Thoracic aorta (tissue), 2 donors: ENCODE data around the gene HERC2. TPM values are rescaled to one million over a fixed set of nuclear protein-coding genes. Genes with fewer than 3 reads are reported as not detected.
A peak's percentile ranks its signal among the peaks of the same experiment; 100 is the strongest.

Source experiments
- ATAC-seq: fragments of 150-250 bp; one replicate; pipeline ENCODE4 v1.8.0; 2017; ENCODE audit warnings: low read depth; ENCODE audit not compliant: insufficient number of reproducible peaks, low FRiP score
- DNase-seq: peaks from one replicate; pipeline ENCODE4 v3.0.0-alpha.2; 2020; ENCODE audit warnings: low spot score
- H3K27ac ChIP-seq, 2 donors: fragments of 200-600 bp; sonication (generic); 1 replicate in 1 of 2; 2 replicates in 1 of 2; pipeline ENCODE4 v1.5.1; 2016; ENCODE audit warnings: mild to moderate bottlenecking in 2 of 2, moderate library complexity in 2 of 2
- H3K27me3 ChIP-seq: fragments of 200-600 bp; sonication (generic); replicated peaks from 2 replicates; pipeline ENCODE4 v1.6.0; 2016; ENCODE audit warnings: mild to moderate bottlenecking; ENCODE audit not compliant: insufficient read depth
- H3K36me3 ChIP-seq: fragments of 200-600 bp; sonication (generic); one replicate; pipeline ENCODE4 v1.5.1; 2016
- H3K4me1 ChIP-seq, 2 donors: fragments of 200-600 bp; sonication (generic); 1 replicate in 1 of 2; 2 replicates in 1 of 2; pipeline versions ENCODE4 v1.5.1 to v1.6.0; 2016; ENCODE audit warnings: low read depth in 2 of 2, mild to moderate bottlenecking in 1 of 2; ENCODE audit not compliant: control insufficient read depth in 1 of 2
- H3K4me3 ChIP-seq: fragments of 200-600 bp; sonication (generic); 2 replicates; pipeline ENCODE4 v1.5.1; 2016; ENCODE audit warnings: mild to moderate bottlenecking
- H3K9me3 ChIP-seq: fragments of 200-600 bp; sonication (generic); 2 replicates; pipeline ENCODE4 v1.5.1; 2016
- CTCF ChIP-seq: fragments of 200-600 bp; sonication (generic); IDR thresholded peaks from one replicate; pipeline ENCODE4 v1.5.1; 2019; ENCODE audit warnings: antibody characterized with exemption
- total RNA-seq, 2 donors: library from RNA; depleted of rRNA; stranded (reverse); fragments of >200 nt; gene quantifications; one replicate each; pipeline versions ENCODE4 v1.1.0 to v1.2.3, GENCODE V29; 2016

HERC2 gene
- total RNA-seq, 2 donors from 2014 or later = 50.9 to 62.0 TPM

DNA sequence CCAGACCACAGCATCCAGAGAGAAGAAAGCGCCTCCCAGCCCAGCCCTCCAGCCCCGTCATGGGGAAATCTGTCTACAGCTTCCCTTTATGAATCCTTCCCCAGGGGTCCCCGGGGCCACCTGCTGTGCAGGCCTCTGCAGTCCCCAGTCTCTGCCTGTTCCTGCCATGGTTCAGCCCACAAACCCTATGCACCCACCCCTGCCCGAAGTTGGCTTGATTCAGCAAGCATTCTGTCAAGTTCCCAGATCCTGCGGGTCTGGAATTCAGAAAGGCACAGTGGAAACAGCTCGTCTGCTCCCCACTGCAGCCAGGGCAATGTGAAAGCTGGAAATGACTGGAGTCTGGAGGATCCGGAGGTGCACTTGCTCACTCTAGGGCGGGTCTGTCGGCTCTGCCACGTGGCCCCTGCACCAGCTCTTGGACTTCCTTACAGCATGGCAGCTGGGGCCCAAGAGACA is 220.0 kb downstream of the HERC2 start:
- no peak for TF ChIP-seq CTCF
- Histone ChIP-seq H3K36me3 (no peaks in the 10 kb centered on the region), H3K27me3 (no peaks in the 10 kb centered on the region), H3K9me3 (no peaks in the 10 kb centered on the region), H3K4me1 (peaks cover 10 to 34% of the 10 kb centered on the region in 2 donors), H3K27ac (no peak overlapping the region), H3K4me3 (no peak overlapping the region)
- ATAC-seq (no peak), DNase-seq (no peak)

- ATAC-seq (no peak), DNase-seq (no peak)
- TF ChIP-seq CTCF = no peak
- Histone ChIP-seq H3K27me3 (no peaks in the 10 kb centered on the region), H3K27ac (no peak overlapping the region), H3K4me1 (peaks cover 6 to 37% of the 10 kb centered on the region in 2 donors), H3K4me3 (no peak overlapping the region), H3K9me3 (no peaks in the 10 kb centered on the region), H3K36me3 (no peaks in the 10 kb centered on the region)
Observed at GRCh38 chr15:28101201-28101600, 220.8 kb downstream of the HERC2 start.

GRCh38 chr15:28100516-28101195 is 221.3 kb downstream of the HERC2 start:
- no peak overlapping the region for H3K4me3 ChIP-seq
- no peak overlapping the region for H3K27ac ChIP-seq
- no peak for TF ChIP-seq CTCF
- no peaks in the 10 kb centered on the region for H3K27me3 ChIP-seq
- no peaks in the 10 kb centered on the region for H3K36me3 ChIP-seq
- H3K9me3 ChIP-seq = no peaks in the 10 kb centered on the region
- peaks cover 6 to 40% of the 10 kb centered on the region in 2 donors for H3K4me1 ChIP-seq
- no peak for DNase-seq
- no peak for ATAC-seq

- ATAC-seq (peak; percentile 8), DNase-seq (no peak)
- H3K4me3 ChIP-seq = peak overlapping the region; percentile 68
- H3K9me3 ChIP-seq = no peaks in the 10 kb centered on the region
- H3K27ac ChIP-seq = peak overlapping the region; percentile 80 to 96
- H3K27me3 ChIP-seq = no peaks in the 10 kb centered on the region
- H3K4me1 ChIP-seq = peaks cover 7 to 48% of the 10 kb centered on the region in 2 donors
- H3K36me3 ChIP-seq = no peaks in the 10 kb centered on the region
- TF ChIP-seq CTCF = no peak
Observed at GRCh38 chr15:28099555-28100140, 222.3 kb downstream of the HERC2 start.

- ATAC-seq = peak; percentile 13
- no peaks in the 10 kb centered on the region for H3K36me3 ChIP-seq
- no peak for DNase-seq
- peaks cover 9 to 54% of the 10 kb centered on the region in 2 donors for H3K4me1 ChIP-seq
- peak within 1 kb of the TSS; percentile 68 for H3K4me3 ChIP-seq
- H3K9me3 ChIP-seq = no peaks in the 10 kb centered on the region
- H3K27ac ChIP-seq = peak within 1 kb of the TSS; percentile 80 to 96
- TF ChIP-seq CTCF = peak; percentile 25
- no peaks in the 10 kb centered on the region for H3K27me3 ChIP-seq
Observed at GRCh38 chr15:28098766-28099554, 223.0 kb downstream of the HERC2 start, which contains the start of gene OCA2. OCA2 (minus strand) TSS chr15:28099315; CDS start chr15:28081874, 17,441 bp downstream.
